GM18868 (cell line): ENCODE results near the gene TMEM234.

Source experiments
- ATAC-seq: cut with Tn5 transposase; IDR thresholded peaks from one replicate; pipeline ENCODE4 v1.9.1; 2021; ENCODE audit warnings: mild to moderate bottlenecking, moderate library complexity; ENCODE audit not compliant: unreplicated experiment

Gene TMEM234

GRCh38 chr1:32201011-32201855 lies 20.9 kb downstream of the TMEM234 start:
- ATAC-seq: peak; percentile 52

DNA sequence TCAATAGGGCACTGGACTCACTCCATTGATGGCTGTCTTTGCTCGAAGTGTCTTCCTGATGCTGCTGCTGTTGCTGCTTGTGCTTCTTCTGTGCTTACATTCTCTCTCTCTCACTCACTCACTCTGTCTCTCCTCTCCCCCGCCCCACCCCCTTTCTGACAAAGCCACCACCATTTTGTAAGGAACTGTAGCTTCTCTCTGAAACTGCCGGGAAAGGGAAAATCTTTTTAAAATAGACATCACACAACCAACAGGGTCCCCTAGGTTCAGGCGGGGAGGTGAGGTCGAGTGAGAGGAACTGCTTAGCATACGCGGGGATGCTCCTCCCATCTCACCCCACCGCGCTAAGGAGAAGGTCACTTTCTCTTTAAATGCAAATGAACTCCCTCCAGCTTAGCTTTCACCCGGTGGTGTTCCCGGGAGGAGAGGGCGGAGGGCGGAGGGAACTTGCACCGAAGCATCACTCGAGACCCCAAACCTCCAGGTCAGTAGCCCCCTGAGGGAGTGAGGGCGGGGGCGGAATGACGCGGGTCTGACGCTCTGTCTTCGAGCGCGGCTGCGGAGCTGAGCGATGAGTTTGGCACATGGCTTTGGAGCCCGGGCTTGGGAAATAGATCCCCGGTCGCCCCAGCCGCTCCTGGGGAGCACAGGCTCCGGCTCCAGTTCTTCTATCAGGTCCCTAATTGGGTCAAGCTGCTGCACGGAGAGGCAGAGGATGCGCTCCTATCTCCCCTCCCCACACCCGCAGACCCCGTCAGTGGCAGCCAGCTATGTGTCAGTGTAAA lies 21.7 kb downstream of the TMEM234 start, which contains the start of gene CCDC28B:
CCDC28B (plus strand) TSS at position 370 of the 785 bp plus-strand sequence. CDS start 1,341 bp downstream, outside the sequence.
- ATAC-seq: no peak

DNA sequence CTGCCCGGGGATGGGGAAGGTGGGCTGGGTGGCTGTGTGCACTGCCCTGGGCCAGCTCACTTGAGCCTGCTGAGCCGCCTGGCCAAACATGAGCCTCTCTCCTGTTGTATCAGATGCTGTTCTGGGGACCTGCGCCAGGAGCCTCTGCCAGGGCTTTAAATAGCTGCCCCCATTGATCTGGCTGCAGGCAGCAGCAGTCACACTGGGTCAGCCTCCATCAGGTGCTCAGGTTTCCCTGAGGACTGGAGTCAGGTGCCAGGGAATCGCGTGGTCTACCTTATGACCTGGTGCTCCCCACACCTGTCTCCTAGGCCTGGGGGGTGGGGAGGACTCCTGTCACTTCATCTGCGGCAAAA lies 22.5 kb downstream of the TMEM234 start:
- no peak for ATAC-seq

- no peak for ATAC-seq
Observed at GRCh38 chr1:32199043-32199716, 23.0 kb downstream of the TMEM234 start.

DNA sequence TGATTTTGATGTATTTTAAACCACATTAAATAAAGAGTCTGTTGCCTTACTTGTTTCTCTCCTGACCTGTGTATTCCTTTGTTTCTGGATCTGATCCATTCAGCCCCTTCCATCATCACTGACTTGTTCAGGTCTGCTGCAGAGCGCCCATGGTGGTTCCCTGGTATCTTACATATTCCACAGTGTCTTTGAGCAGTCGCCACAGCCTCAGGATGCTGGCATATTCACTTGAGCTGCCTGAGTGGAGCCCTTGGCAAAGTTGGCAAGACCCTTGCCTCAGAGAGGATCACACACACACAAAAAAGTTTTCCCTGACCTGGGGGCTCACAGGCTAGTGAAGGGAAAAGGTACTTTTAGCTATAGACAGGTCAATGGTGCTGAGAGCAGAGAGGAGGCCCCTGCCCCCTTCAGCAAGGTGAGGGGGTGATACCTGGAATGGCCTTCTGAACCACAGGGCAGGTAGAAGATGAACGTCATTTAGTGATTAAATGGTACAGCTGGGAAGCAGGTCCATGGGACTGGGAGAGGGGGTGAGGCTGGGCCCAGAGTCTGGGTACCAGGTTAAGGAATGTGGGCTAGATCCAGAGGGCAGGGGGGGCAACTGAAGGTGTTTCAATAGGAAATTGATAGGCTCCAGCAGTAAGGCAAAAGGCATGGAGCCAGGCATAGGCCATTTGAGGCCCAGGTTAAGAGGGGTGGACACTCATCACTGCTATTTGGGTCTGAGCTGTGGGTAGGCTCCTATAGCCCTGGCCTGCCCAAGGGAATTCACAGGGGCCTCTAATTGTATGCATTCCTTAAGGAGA lies 23.7 kb downstream of the TMEM234 start:
- ATAC-seq: no peak

GRCh38 chr1:32197837-32198236 lies 24.3 kb downstream of the TMEM234 start:
- no peak for ATAC-seq

GRCh38 chr1:32197074-32197473 lies 25.1 kb downstream of the TMEM234 start:
- ATAC-seq: no peak

DNA sequence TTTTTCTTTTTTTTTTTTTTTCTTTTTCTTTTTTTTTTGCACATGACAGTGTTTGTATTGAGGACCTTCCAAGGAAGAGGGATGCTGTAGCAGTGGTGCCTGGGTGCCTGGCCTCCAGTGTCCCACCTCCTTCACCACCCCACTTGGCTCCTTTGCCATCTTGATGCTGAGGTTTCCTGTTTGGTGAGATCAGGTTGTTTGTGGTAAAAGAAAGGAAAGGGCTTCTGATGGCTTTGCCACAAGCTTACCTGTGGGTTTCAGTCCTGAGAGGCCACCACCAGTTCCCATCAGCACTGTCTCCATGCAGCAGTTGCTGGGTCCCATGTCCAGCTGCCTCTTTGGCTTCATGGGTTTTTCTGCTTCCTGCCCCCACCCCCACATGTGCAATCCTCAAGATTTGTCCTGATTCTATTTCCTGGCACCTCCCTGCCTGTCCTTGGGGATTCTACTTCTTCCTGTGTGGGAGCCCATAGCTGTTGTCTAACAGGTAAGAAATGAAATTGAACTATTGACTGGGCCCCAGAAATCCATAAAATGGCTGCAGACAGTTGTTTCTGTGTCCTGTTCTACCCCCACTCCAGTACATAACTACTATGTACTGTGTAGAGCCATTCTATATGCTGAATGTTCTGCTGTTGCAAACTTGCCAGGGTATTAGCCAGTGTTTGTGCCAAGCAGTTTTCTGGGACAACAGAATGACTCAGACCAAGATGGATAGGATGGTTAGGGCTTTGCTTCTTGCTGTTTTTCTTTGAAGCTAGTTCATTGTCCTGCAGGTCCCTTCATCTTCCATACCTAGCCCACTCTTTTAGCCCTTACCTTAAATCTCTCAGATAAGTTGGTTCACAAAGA lies 26.0 kb downstream of the TMEM234 start:
- ATAC-seq: no peak

GRCh38 chr1:32195531-32195930 lies 26.6 kb downstream of the TMEM234 start:
- ATAC-seq: no peak

- ATAC-seq: no peak
Observed at GRCh38 chr1:32194984-32195383, 27.2 kb downstream of the TMEM234 start.

DNA sequence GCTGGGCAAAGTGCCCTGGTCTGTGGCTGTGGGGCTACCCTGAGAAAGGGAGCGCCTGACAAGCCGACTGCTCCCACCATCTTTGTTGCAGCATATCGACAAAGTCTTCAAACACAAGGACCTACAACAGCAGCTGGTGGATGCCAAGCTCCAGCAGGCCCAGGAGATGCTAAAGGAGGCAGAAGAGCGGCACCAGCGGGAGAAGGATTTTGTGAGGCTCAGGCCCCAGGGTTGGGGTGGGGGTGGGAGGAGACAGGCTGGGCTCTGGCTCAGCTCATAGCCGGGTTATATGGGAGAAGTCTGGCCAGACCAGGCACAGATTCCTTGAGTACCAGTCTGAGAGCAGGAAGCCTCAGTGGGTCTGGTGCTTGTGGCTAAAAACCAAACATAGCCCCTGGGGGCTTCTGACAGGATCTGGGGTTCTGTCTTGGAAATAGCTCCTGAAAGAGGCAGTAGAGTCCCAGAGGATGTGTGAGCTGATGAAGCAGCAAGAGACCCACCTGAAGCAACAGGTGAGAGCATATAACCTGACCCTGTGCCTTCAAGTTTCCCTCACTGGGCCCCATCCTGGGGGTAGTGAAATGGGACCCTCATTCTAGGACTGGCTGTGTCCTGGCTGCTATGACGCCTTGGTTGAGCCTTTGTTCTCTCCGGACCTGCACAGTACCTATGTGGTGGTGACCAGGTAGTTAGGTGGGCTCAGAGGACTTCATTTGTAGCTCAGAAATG lies 29.8 kb downstream of the TMEM234 start:
- no peak for ATAC-seq

GRCh38 chr1:32187850-32188249 lies 34.3 kb downstream of the TMEM234 start:
- ATAC-seq: no peak

GRCh38 chr1:32186491-32186890 lies 35.7 kb downstream of the TMEM234 start:
- ATAC-seq: no peak

DNA sequence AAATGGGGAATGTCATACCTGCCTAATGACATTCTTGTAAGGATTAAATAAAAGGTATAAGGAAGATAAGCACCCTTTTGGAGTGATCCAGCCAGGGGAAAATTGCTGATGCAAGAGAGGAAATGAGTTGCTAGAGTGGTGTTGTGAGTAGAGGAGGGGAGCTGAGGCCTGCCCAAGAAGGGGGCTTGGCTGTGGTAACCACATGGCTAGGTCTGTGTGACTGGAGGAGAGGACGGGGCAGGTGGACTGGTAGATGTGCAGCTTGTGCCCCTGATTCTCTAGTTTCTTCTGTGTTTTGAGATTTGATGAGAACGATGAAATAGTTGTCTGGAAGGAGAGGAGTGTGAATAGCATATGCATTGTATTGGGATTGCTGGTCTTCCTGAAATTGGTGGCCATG lies 36.1 kb downstream of the TMEM234 start:
- ATAC-seq: no peak

DNA sequence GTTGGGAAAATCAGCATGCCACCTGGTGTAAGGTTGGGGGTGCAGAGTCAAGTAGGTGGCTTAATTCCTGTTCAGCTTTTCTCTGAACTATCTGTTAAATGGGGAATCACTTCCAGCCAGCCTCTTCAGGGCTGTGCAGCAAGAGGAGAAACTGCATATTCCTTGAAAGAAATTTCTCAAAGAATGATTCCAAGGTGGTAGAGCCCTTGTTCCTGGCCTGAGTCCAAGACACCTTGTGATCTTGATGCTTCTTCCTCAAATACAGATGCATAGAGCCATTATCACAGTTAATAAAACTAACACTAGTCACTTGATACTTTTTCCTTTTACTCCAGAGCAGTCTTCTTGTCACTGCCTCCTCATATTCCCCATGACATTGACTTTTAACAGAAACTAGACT lies 37.5 kb downstream of the TMEM234 start:
- ATAC-seq: no peak

DNA sequence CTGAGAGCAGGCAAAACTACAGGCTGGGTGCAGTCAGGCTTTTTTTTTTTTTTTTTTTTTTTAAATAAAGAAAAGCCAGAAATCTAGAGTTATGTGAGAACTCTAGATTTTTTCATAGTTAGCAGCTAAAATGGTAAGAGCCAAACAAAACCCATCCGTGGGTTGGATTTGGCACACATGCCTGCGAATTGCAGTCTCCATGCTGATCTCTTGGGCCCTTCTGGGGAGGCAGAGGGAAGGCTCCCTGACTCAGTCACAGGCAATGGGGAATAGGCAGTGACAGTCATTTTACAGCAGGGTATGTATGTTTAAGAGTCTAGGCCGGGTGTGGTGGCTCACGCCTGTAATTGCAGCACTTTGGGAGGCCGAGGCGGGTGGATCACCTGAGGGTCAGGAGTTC lies 40.1 kb downstream of the TMEM234 start:
- ATAC-seq: no peak

DNA sequence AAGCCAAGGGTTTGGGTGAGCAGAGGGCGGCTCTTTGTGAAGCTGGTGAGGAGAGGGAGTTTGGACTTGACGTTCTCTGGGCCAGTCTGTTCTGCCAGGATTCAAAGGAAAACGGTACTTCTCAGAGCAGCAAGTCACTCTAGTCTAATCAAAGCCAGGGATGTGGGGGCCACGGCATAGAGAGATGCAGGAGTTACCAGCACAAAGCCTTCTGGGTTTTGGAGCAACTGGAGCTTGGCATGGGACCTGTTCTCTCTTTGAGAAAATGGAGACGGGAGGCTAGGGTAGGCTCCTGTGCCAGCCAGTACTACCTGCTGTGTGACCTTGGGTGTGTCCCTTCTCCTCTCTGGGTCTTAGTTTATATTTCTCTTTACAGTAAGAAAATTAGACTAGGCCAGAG lies 40.6 kb downstream of the TMEM234 start:
- ATAC-seq: no peak

DNA sequence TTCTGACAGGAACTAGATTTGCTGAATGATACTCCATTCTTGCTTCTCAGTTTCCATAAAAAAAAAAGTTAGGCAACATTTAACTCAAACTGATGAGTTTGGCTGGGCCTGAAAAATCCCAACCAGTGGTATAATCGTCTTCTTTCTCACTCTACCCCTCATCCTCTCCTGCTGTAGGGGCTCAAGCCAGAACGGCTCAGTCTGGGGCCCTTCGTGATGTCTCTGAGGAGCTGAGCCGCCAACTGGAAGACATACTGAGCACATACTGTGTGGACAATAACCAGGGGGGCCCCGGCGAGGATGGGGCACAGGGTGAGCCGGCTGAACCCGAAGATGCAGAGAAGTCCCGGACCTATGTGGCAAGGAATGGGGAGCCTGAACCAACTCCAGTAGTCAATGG lies 41.1 kb downstream of the TMEM234 start:
- no peak for ATAC-seq
